Measurements from ENCODE around the gene ZNF827.
A peak's percentile ranks its signal among the peaks of the same experiment; 100 is the strongest.

ZNF827 gene

DNA sequence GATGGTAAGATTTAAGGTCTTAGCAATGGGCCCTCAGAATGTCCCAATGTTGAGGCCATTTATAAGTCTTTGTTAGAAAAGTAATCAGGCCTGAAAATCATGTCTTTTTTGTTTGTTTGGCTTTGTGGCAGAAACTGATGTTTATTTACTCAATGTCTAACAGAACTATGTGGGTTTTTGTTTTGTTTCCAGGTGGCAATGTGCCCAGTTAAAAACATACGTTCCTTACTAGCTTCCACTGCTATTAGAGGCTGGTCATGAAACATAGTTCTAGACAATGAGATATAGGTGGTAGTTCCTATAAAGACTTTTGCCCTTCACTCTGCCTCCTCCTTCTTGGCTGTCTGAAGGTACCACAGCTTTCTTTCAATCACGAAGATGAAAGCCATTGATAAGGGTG is 149.9 kb downstream of the ZNF827 start:
- no peak overlapping the region for H3K4me3 ChIP-seq (ENCODE audit: control insufficient read depth, low read depth, low read length)
- peak; percentile 12 for DNase-seq (ENCODE audit: low read depth)
- TF ChIP-seq, protein P1, sequence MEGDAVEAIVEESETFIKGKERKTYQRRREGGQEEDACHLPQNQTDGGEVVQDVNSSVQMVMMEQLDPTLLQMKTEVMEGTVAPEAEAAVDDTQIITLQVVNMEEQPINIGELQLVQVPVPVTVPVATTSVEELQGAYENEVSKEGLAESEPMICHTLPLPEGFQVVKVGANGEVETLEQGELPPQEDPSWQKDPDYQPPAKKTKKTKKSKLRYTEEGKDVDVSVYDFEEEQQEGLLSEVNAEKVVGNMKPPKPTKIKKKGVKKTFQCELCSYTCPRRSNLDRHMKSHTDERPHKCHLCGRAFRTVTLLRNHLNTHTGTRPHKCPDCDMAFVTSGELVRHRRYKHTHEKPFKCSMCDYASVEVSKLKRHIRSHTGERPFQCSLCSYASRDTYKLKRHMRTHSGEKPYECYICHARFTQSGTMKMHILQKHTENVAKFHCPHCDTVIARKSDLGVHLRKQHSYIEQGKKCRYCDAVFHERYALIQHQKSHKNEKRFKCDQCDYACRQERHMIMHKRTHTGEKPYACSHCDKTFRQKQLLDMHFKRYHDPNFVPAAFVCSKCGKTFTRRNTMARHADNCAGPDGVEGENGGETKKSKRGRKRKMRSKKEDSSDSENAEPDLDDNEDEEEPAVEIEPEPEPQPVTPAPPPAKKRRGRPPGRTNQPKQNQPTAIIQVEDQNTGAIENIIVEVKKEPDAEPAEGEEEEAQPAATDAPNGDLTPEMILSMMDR (conservative IDR thresholded peaks at IDR 0.05; ENCODE audit: control insufficient read depth, insufficient read depth, low read depth, low read length), result no peak

- no peak overlapping the region for H3K4me3 ChIP-seq (ENCODE audit: control insufficient read depth, low read depth, low read length)
- no peak for DNase-seq (ENCODE audit: low read depth)
- TF ChIP-seq, protein P1 (conservative IDR thresholded peaks at IDR 0.05; ENCODE audit: control insufficient read depth, insufficient read depth, low read depth, low read length), result no peak
These were observed 151.8 kb downstream of the ZNF827 start for GRCh38 chr4:145786830-145787229.

DNA sequence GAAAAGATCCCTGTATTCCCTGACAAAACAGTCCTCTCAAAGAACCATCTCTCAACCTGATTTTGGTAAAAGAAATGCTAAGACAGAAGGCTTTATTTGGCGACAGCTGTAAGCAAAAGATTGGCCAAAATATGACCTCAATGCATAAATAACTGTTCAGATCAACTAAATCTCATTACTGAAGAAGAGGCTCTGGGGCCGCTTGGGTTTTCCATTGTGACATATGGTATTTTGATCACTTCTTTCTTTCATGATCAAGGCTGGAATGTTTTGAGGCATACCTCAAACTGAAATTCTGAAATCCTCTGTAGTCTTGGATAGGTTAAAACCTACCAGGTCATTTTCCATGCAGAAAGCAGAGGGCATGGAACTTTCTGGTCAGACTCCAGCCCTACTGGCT is 152.4 kb downstream of the ZNF827 start:
- TF ChIP-seq, protein P1 (conservative IDR thresholded peaks at IDR 0.05; ENCODE audit: control insufficient read depth, insufficient read depth, low read depth, low read length), result no peak
- no peak for DNase-seq (ENCODE audit: low read depth)

DNA sequence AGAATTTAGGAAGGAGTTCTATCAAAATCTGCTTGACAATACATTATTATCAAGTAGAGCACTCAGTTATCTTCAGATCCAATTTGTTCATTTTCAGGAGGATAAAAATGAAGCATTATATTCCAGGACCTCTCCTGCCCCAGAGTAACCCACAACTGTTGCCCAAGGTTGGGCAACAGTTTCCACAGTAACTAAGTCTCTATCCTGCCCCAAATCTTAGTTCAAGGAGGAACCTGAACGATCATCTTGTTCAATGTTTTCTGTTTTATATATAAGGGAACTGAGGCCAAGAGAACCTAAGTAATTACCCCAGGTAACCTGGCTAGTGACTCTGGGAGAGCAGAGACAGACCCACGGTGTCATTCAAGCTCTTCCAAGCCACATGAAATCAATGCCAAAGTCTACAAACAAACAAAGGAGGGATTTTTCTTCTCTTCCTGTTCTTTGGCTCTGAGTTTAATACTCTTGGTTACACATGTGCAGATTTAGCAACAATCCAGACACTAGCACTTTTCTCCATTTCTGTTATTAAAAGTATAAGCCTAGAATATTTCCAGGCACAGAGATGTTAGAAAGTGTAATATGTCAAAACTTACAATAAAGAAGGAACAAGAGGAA is 153.1 kb downstream of the ZNF827 start:
- DNase-seq (ENCODE audit: low read depth), result no peak
- no peak overlapping the region for H3K4me3 ChIP-seq (ENCODE audit: control insufficient read depth, low read depth, low read length)

More for the DNA sequence above, 152.4 kb downstream of the ZNF827 start:
- no peak overlapping the region for H3K4me3 ChIP-seq (ENCODE audit: control insufficient read depth, low read depth, low read length)

GRCh38 chr4:145784036-145784435 is 154.6 kb downstream of the ZNF827 start:
- no peak for DNase-seq (ENCODE audit: low read depth)
- no peak overlapping the region for H3K4me3 ChIP-seq (ENCODE audit: control insufficient read depth, low read depth, low read length)
- TF ChIP-seq, protein P1 (conservative IDR thresholded peaks at IDR 0.05; ENCODE audit: control insufficient read depth, insufficient read depth, low read depth, low read length), result no peak

More for the DNA sequence above, 153.1 kb downstream of the ZNF827 start:
- TF ChIP-seq, protein P1 (conservative IDR thresholded peaks at IDR 0.05; ENCODE audit: control insufficient read depth, insufficient read depth, low read depth, low read length), result no peak

GRCh38 chr4:145782756-145783155 is 155.9 kb downstream of the ZNF827 start:
- no peak overlapping the region for H3K4me3 ChIP-seq (ENCODE audit: control insufficient read depth, low read depth, low read length)
- no peak for DNase-seq (ENCODE audit: low read depth)
- TF ChIP-seq, protein P1 (conservative IDR thresholded peaks at IDR 0.05; ENCODE audit: control insufficient read depth, insufficient read depth, low read depth, low read length), result no peak

DNA sequence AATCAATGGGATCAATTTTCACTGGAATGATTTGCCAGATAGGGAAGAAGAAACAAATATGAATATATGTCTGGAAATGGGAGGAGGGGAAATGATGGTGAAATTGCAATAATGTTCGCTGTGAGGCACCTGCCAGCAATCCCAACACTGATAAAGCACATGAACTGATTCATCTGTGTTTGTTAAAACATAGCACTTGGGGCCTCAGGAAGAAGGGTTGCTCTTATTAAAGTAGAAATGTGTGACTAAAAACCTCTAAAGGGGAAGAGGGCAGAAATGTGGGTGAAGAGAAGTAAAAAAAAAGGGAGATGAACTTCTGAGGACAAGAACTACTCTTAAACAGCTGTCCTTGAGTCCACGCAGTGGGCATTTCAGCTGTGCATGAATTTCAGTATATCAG is 157.3 kb downstream of the ZNF827 start:
- TF ChIP-seq, protein P1 (conservative IDR thresholded peaks at IDR 0.05; ENCODE audit: control insufficient read depth, insufficient read depth, low read depth, low read length), result no peak
- no peak for DNase-seq (ENCODE audit: low read depth)
- no peak overlapping the region for H3K4me3 ChIP-seq (ENCODE audit: control insufficient read depth, low read depth, low read length)
